ENCODE data around the gene MAP3K2.

The MAP3K2 gene

GRCh38 chr2:127408004-127408806 lies 20.4 kb upstream of the MAP3K2 start:
- peak; percentile 79 to 87 (median 85) for DNase-seq (ENCODE audit: low read depth in 3 of 3, low spot score in 1 of 3)

DNA sequence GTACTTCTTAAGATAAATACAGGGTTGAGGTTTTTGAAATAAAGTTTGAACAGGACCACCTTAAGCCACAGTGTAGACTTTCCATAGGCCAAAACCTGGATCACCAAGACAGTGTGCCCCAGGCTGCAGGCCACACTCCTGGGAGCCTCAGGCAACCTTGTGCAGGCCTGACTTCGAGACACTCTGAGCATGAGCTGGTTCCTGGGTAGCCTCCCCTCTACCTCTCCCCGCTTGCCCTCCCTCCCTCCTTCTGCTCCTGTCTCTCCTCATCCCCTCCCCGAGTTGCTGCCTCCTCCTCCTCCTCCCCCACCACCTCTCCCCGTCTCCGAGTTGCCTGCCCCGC lies 19.9 kb upstream of the MAP3K2 start:
- no peak for DNase-seq (ENCODE audit: low read depth in 3 of 3, low spot score in 1 of 3)

GRCh38 chr2:127407091-127407490 lies 19.3 kb upstream of the MAP3K2 start:
- no peak for DNase-seq (ENCODE audit: low read depth in 3 of 3, low spot score in 1 of 3)

- DNase-seq (ENCODE audit: low read depth in 3 of 3, low spot score in 1 of 3), result no peak
Observed at GRCh38 chr2:127406454-127406853, 18.7 kb upstream of the MAP3K2 start.

DNA sequence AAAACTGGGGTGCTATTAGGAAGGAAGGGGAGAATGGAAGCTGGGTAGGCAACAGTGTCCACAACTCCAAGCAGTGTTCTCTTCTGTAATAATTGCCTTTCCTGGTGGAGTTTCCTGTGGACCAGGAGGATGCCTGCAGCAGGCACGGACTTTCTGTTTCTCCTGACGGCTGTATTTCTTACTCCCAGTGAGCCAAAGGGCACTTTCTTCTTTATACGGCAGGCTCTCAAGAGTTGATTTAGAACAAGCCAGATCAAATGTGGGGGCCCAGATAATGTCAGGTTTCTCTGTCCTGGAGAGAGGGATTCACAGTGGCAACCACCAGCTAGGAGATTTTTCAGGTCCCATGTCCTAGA lies 17.5 kb upstream of the MAP3K2 start:
- no peak for DNase-seq (ENCODE audit: low read depth in 3 of 3, low spot score in 1 of 3)

- DNase-seq (ENCODE audit: low read depth in 3 of 3, low spot score in 1 of 3), result no peak
Observed at GRCh38 chr2:127404466-127405254, 16.9 kb upstream of the MAP3K2 start.

GRCh38 chr2:127403460-127403859 lies 15.7 kb upstream of the MAP3K2 start:
- no peak for DNase-seq (ENCODE audit: low read depth in 3 of 3, low spot score in 1 of 3)

- DNase-seq (ENCODE audit: low read depth in 3 of 3, low spot score in 1 of 3), result no peak
Observed at GRCh38 chr2:127401757-127402695, 14.3 kb upstream of the MAP3K2 start.

GRCh38 chr2:127400897-127401756 lies 13.4 kb upstream of the MAP3K2 start:
- DNase-seq (ENCODE audit: low read depth in 3 of 3, low spot score in 1 of 3), result no peak

DNA sequence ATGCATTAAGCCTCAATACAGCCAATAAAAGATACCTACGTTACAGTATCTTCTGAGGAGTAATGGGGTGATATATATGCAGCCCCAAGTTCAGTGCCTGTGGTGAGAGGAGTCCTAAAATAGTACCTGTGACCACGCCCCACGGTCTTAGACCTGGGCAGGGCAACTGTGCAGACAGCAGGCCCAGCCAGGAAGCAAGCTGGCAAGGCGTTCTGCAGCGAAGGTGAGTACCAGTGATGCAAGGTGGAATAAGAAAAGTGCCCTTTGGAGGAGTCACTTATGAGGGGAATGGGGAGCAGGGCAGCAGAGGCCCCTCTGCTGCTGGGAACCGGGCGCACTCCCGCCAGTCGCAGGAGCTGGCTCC lies 12.7 kb upstream of the MAP3K2 start:
- no peak for DNase-seq (ENCODE audit: low read depth in 3 of 3, low spot score in 1 of 3)

DNA sequence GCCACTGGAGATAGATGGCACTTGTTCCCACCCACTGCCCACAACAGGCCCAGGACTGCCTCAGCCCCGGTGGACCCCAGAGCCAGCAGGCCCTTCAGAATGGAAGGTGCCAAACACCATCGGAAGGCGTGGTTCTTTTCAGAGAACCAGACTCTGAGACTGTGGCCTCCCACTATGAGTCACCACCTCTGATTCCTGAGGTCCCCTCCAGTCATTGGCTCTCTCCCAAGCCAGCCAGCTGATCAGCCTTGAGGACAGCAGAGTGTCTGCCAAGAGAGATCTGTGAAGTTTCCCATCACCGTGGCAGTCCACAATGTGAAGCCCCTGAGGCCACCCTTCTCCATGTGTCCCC lies 10.4 kb upstream of the MAP3K2 start:
- no peak for DNase-seq (ENCODE audit: low read depth in 3 of 3, low spot score in 1 of 3)

DNA sequence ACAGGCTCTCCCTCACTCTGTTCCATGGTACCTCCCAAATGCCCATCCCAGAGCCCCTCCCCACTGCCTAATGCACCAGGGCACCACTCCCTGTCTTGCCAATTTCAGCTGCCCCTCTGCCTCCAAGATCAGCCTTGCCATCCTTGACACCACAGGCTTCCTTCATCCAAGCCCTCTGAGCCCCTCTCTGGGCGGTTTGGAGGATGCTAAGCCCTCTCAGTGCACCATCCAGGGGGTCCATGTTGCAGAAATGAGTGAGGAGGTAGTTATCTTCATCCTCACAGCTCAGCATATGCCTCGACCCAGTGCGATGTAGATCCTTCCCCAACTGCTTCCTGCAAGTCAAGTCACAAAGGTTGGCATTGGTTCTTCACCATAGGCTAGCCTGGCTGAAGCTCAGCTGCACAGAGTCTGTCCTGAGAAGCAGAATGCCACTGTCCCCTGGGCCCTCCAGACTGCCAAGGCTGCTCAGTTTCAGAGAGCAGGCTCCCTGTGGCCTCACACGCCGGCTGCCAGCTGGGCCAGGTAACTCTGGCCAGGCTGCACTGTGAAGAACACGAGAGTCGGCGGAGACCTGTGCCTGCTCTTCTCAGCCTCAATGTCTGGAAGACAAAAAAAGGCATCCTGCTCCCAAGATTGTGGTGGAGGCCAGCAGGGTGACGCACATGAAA lies 9.9 kb upstream of the MAP3K2 start:
- no peak for DNase-seq (ENCODE audit: low read depth in 3 of 3, low spot score in 1 of 3)

- no peak for DNase-seq (ENCODE audit: low read depth in 3 of 3, low spot score in 1 of 3)
Observed at GRCh38 chr2:127394492-127394891, 6.7 kb upstream of the MAP3K2 start.

- DNase-seq (ENCODE audit: low read depth in 3 of 3, low spot score in 1 of 3), result no peak
Observed at GRCh38 chr2:127392828-127393578, 5.2 kb upstream of the MAP3K2 start.

GRCh38 chr2:127392133-127392827 lies 4.5 kb upstream of the MAP3K2 start:
- no peak for DNase-seq (ENCODE audit: low read depth in 3 of 3, low spot score in 1 of 3)

GRCh38 chr2:127389778-127390435 lies 2.1 kb upstream of the MAP3K2 start:
- no peak for DNase-seq (ENCODE audit: low read depth in 3 of 3, low spot score in 1 of 3)

- DNase-seq (ENCODE audit: low read depth in 3 of 3, low spot score in 1 of 3), result no peak
Observed at GRCh38 chr2:127388423-127389164, 819 bp upstream of the MAP3K2 start.

Measured in stimulated activated CD4-positive, alpha-beta T cell treated with anti-CD3 and anti-CD28 coated beads, TNF-alpha, amount 100 ng/mL, for 1 hour (primary cell).